GM12865 (cell line): ENCODE data around the gene FOLR2.

Experiments
- DNase-seq: peaks from one replicate; pipeline ENCODE4 v3.0.0; 2010; ENCODE audit warnings: low read depth
- H3K4me3 ChIP-seq: 2 replicates; pipeline ENCODE4 v1.5.1; 2011; ENCODE audit warnings: mild to moderate bottlenecking, low read depth, low read length, control low read depth
- TF ChIP-seq, protein P1 (sequence below): IDR thresholded peaks from 2 replicates; pipeline ENCODE4 v1.5.1; 2011; ENCODE audit warnings: low read length, control low read depth, low read depth, inconsistent platforms; ENCODE audit not compliant: insufficient read depth; ENCODE audit errors: missing control alignments

The FOLR2 gene

DNA sequence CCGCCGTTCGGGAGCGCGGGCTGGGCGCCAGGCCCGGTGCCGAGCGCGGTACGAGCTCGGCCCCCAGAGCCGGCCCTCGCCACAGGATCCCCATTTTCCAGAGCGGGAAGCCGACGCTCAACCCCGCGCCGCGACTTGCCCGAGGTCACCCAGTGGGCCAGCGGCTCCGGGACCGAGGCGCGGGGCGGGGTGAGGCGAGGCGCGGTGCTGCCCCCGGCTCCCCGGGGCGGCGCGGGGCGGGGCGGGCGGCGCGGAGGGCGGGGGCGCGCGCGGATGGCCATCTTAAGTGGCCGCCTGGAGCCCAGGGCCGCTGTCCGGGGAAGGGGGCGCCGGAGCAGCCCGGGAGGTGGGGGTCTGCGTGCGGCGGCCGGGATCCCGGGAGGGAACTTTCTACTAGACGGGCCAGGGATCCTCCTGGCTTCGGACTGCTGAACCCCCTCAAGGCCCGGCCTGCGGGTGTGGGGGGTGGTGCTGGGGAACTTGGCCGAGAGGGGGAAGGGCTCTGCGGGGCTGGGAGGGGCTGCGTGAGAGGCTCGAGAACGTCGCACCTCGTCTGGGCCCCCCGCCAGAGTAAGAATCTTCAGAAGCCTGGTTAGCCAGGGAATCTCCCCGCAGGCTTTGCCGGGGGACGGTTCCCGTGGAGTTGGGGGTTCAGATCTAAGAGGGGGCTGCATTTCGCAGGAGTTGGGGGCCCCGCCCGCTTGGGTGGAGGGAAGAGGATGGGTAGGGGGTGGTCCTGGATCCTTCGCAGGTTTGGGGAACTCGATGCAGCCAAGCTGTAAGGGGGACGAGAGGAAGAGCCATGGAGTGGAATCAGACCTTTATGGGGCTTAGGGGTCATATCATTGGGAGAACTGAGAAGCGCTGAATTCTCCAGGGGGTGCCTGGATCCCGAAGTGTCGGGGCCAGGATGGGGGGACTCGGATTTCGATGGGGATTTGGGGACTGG lies 7.3 kb downstream of the FOLR2 start:
- H3K4me3 ChIP-seq, result peak overlapping the region; percentile 98
- DNase-seq, result peak; percentile 69
- TF ChIP-seq, protein P1, sequence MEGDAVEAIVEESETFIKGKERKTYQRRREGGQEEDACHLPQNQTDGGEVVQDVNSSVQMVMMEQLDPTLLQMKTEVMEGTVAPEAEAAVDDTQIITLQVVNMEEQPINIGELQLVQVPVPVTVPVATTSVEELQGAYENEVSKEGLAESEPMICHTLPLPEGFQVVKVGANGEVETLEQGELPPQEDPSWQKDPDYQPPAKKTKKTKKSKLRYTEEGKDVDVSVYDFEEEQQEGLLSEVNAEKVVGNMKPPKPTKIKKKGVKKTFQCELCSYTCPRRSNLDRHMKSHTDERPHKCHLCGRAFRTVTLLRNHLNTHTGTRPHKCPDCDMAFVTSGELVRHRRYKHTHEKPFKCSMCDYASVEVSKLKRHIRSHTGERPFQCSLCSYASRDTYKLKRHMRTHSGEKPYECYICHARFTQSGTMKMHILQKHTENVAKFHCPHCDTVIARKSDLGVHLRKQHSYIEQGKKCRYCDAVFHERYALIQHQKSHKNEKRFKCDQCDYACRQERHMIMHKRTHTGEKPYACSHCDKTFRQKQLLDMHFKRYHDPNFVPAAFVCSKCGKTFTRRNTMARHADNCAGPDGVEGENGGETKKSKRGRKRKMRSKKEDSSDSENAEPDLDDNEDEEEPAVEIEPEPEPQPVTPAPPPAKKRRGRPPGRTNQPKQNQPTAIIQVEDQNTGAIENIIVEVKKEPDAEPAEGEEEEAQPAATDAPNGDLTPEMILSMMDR, result no peak

DNA sequence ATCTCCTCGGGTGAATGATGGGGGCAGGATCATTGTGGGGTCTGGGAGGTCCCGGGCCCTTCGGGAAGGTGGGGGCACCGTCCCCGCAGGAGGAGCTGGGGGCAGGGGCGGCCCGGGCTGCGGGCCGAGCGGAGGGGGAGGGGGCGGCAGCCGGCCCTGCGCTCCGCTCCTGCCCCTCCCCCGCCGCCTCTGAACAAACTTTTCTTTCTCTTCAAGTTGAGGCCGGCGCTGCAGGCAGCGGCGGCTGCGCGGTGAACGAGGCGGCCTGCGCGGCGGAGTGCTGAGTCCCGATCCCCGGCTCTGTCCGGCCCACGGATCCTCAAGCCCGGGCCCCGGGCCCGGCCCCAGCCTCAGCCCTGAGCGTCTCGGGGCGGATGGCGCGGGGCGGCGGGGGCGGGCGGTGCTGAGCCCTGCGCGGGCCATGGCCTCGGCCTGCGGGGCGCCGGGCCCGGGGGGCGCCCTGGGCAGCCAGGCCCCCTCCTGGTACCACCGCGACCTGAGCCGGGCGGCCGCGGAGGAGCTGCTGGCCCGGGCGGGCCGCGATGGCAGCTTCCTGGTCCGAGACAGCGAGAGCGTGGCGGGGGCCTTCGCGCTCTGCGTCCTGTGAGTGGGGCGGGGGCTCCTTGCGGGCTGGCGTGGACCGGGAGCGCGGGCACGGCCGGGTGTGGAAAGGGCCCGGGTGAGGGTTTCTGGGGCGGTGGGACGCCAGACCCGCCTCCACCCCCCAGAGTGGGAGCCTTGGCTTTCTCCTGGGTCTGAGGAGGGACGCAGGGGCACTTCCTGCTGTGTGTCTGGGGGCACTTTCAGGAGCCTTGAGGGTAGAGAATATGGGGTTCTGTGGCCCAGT lies 8.2 kb downstream of the FOLR2 start, which contains the start of gene INPPL1:
TSS of gene INPPL1 (plus strand) at position 204 of the 847 bp plus-strand sequence. CDS start at position 422, 218 bp downstream.
- TF ChIP-seq, protein P1, result no peak
- peak within 1 kb of the TSS; percentile 98 for H3K4me3 ChIP-seq
- peak; percentile 60 for DNase-seq

DNA sequence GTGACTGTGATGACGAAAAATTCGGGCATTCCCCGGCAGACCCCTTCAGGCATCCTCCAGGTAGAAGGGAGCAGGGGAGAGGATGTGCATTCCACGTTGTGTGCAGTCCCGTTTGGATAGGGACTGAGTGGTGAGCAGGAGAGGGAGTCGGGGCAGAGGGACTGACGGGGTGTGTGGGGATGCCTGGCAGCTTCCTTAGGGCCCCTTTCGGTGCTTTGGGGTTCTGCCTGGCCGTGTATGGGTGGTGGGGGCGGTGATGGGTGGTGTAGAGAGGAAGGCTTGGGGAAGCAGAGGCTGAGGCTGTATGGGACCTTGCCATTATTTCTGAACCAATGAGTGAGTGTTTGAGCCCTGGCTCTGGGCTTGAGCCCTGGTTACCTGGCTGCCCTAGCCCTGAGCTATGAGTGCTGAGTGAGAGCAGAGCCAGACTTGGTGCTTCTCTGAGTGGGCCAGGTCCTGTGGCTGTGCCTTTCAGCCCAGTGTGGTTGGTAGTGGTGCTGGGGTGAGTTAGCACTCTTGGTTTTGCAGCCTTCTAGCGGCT lies 8.9 kb downstream of the FOLR2 start:
- TF ChIP-seq, protein P1, result no peak
- peak overlapping the region; percentile 98 for H3K4me3 ChIP-seq
- DNase-seq, result peak; percentile 32

DNA sequence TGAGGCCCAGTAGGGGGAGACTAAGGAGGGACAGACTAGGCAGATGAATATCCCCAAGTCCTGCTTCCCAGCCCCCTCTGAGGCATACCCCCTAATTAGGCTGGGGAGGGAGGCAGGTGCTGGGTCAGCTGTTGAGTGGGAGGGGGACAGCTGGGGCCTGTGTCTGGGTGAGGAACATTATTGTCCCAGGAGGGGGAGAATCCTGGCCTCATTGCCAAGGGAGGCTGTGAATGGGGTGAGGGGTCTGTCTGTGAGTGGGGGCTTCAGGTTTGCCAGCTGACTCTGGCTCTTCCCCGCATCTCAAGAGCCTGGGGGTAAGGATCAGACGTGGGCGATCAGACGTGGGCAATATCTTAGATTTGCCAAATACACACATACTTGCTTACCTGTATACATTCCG lies 10.1 kb downstream of the FOLR2 start:
- DNase-seq, result no peak
- H3K4me3 ChIP-seq, result no peak overlapping the region
- TF ChIP-seq, protein P1, result no peak

DNA sequence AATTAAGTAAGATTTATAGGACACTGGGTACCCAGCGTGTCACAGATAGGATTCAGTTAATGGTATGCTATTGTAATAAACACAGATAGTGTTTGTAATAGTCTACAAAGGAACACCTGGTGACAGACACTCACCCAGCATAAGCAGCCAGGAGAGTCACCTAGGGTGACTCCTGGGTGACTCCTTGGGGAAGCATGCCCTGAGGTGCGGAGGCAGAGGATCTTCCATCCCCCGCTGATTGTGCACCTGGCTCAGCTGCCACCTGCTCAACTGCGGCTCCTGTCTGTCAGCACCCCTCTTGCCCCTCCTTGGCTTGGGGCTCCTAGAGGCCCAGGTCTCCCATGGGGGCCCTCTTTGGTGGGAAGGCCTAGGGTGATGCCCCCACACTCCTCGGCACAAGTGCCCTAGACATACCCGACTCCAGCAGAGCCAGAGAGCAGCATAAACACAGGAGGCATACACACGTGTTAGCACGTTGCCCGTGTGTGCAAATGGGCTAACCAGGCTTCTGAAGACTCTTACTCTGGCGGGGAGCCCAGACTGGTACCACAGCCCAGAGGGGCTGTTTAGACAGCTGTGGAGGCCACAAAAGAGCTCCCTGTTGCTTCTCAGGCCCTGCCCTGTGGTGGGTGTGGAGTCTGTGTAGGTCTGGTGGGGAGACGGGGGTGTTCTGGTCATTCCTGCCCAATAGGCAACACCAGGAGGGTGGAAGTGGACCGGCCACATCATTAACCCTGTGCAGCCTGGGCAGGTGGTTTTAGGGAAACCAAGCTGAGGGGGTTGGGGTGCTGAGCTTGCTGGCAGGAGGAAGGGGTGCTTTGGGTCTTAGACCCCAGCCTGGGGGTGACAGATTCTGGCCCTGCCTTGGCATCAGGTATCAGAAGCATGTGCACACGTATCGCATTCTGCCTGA lies 11.0 kb downstream of the FOLR2 start:
- no peak for DNase-seq
- no peak overlapping the region for H3K4me3 ChIP-seq
- TF ChIP-seq, protein P1, result no peak
